Loucy (cell line): ENCODE results near the gene MRPL20.
"Not testable (repeated sequence)": the region's sequence is repeated elsewhere in the genome, so short reads cannot be mapped to it uniquely, and the experiment has no call there.

Experiments used
- H2AFZ ChIP-seq: fragments of 200-600 bp; sonication (generic); 2 replicates; pipeline ENCODE4 v1.6.0; 2016; ENCODE audit warnings: antibody characterized with exemption, mild to moderate bottlenecking, low read length, moderate library complexity
- H3F3A ChIP-seq: fragments of 200-600 bp; 2 replicates; pipeline ENCODE4 v1.6.0; 2016; ENCODE audit warnings: antibody characterized with exemption, low read depth, mild to moderate bottlenecking
- H3K27me3 ChIP-seq: fragments of 200-600 bp; sonication (generic); 2 replicates; pipeline ENCODE4 v1.6.1; 2014; ENCODE audit warnings: low read length, mild to moderate bottlenecking; ENCODE audit not compliant: insufficient read depth, poor library complexity, severe bottlenecking
- H3K36me3 ChIP-seq: fragments of 200-600 bp; sonication (generic); 2 replicates; pipeline ENCODE4 v1.6.1; 2016; ENCODE audit warnings: low read length; ENCODE audit not compliant: insufficient read depth
- H3K4me1 ChIP-seq: fragments of 200-600 bp; sonication (generic); 2 replicates; pipeline ENCODE4 v1.5.1; 2014; ENCODE audit warnings: low read length, mild to moderate bottlenecking; ENCODE audit not compliant: insufficient read depth, poor library complexity, severe bottlenecking
- H3K4me2 ChIP-seq: fragments of 200-600 bp; sonication (generic); 2 replicates; pipeline ENCODE4 v1.6.0; 2014; ENCODE audit warnings: antibody characterized with exemption, low read length, low read depth, mild to moderate bottlenecking; ENCODE audit not compliant: poor library complexity, severe bottlenecking
- H3K4me3 ChIP-seq: fragments of 200-600 bp; sonication (generic); 2 replicates; pipeline ENCODE4 v1.5.1; 2014; ENCODE audit warnings: low read length, mild to moderate bottlenecking, mixed read lengths; ENCODE audit not compliant: poor library complexity, severe bottlenecking
- H3K79me2 ChIP-seq: fragments of 200-600 bp; sonication (generic); 2 replicates; pipeline ENCODE4 v1.6.1; 2014; ENCODE audit warnings: low read length; ENCODE audit not compliant: insufficient read depth
- H3K9ac ChIP-seq: fragments of 200-600 bp; sonication (generic); 2 replicates; pipeline ENCODE4 v1.6.0; 2014; ENCODE audit warnings: mild to moderate bottlenecking, low read depth, low read length, moderate library complexity; ENCODE audit not compliant: poor library complexity, severe bottlenecking
- H3K9me2 ChIP-seq: fragments of 200-600 bp; sonication (generic); replicated peaks from 2 replicates; pipeline ENCODE4 v1.6.1; 2016; ENCODE audit warnings: low read depth, low read length, mixed read lengths
- H3K9me3 ChIP-seq: fragments of 200-600 bp; sonication (generic); 2 replicates; pipeline ENCODE4 v1.6.1; 2014; ENCODE audit warnings: mild to moderate bottlenecking, antibody characterized with exemption, low read length, low read depth; ENCODE audit not compliant: insufficient read depth
- H4K20me1 ChIP-seq: fragments of 200-600 bp; sonication (generic); 2 replicates; pipeline ENCODE4 v1.6.0; 2014; ENCODE audit warnings: antibody characterized with exemption, low read length, mild to moderate bottlenecking; ENCODE audit not compliant: insufficient read depth, poor library complexity, severe bottlenecking
- EZH2phosphoT487 ChIP-seq: fragments of 200-600 bp; IDR thresholded peaks from 2 replicates; pipeline ENCODE4 v1.6.1; 2018; ENCODE audit warnings: antibody characterized with exemption, mild to moderate bottlenecking, moderate library complexity, borderline replicate concordance
- TF ChIP-seq, protein P1 (sequence below): fragments of 200-600 bp; sonication (generic); conservative IDR thresholded peaks from 2 replicates; pipeline ENCODE4 v1.5.1; 2014; ENCODE audit warnings: mild to moderate bottlenecking, antibody characterized with exemption, low read length

MRPL20 gene

DNA sequence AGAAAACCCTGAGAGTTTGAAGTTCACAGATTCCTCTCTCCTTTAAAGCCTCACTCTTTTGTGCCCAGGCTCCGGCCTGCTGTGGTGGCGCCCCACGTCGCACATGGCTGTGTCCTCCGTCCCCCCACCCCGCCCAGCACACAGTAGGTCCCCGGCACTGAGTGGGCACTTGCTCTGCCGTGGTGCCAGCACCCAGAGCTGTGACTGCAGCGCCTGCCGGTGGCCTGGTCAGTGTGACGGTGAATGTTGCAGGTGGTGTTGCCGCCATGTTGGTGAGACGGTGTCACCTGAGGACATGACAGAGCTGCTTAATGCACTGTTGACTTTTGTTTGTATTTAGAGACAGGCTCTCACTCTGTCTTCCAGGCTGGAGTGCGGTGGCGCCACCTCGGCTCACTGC, 45.8 kb upstream of the MRPL20 start:
- Histone ChIP-seq H3K36me3 (no peaks in the 10 kb centered on the region), H3K4me3 (no peak overlapping the region), H3K4me2 (no peak overlapping the region), H3K9ac (no peak overlapping the region), H3K4me1 (no peaks in the 10 kb centered on the region), H3F3A (no peaks in the 10 kb centered on the region), H4K20me1 (no peaks in the 10 kb centered on the region), H3K9me2 (no peaks in the 10 kb centered on the region), H2AFZ (no peak overlapping the region), H3K79me2 (no peaks in the 10 kb centered on the region), H3K27me3 (no peaks in the 10 kb centered on the region), H3K9me3 (no peaks in the 10 kb centered on the region)
- TF ChIP-seq, protein P1, sequence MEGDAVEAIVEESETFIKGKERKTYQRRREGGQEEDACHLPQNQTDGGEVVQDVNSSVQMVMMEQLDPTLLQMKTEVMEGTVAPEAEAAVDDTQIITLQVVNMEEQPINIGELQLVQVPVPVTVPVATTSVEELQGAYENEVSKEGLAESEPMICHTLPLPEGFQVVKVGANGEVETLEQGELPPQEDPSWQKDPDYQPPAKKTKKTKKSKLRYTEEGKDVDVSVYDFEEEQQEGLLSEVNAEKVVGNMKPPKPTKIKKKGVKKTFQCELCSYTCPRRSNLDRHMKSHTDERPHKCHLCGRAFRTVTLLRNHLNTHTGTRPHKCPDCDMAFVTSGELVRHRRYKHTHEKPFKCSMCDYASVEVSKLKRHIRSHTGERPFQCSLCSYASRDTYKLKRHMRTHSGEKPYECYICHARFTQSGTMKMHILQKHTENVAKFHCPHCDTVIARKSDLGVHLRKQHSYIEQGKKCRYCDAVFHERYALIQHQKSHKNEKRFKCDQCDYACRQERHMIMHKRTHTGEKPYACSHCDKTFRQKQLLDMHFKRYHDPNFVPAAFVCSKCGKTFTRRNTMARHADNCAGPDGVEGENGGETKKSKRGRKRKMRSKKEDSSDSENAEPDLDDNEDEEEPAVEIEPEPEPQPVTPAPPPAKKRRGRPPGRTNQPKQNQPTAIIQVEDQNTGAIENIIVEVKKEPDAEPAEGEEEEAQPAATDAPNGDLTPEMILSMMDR: no peak
- TF ChIP-seq EZH2phosphoT487: no peak

DNA sequence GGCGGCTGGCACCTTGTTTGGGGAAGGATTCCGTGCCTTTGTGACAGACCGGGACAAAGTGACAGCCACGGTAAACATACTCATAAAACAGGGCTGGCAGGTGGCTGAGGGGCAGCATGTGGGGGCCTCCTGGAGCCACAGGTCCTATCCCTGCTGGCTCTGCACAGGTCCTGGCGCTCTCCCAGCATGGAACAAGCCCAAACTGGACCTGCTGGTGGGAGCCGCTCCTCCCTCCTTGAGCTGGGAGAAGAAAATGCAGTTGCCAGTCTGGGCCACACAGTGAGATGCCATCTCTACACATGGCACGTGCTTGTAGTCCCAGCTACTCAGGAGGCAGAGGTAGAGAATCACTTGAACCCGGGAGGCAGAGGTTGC, 45.3 kb upstream of the MRPL20 start:
- H3K36me3 ChIP-seq, H3K9me3 ChIP-seq, H3K4me1 ChIP-seq, H4K20me1 ChIP-seq, H3K27me3 ChIP-seq, H2AFZ ChIP-seq, H3K4me3 ChIP-seq, H3K9me2 ChIP-seq, H3K79me2 ChIP-seq, H3K9ac ChIP-seq, H3K4me2 ChIP-seq, H3F3A ChIP-seq: not testable (repeated sequence)

DNA sequence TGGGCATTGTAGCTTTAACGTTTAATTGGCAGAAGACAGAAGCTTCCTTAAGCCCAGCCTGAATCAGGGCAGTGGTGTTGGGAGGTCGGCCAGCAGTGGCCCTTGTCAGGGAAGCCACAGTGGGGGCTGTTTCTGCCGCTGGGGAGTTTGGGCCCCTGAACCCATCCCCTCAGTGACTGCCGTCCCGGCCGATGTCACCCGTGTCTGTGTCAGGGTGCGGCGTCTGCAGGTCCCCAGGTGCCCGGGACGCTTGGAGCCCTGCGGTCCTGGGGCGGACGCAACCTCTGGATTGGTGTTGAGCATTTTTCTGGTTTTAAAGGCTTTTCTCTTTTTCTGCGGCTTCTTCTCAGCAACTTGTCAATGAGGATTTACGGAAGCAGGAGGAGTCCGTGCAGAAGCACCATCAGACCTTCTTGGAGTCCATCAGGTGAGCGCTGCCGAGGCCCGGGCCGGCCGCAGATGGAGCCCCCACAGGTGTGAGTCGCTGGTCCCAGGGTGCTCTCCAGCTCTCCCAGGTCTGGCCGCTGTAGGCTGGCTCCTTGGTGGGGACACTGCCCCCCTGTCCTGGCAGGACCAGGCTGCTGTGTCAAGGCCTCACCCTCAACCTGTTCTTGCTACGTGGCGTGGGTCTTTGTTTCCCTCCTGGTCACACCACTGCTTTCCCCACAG, 44.7 kb upstream of the MRPL20 start:
- Histone ChIP-seq H3K79me2 (no peaks in the 10 kb centered on the region), H2AFZ (no peak overlapping the region), H3K9ac (no peak overlapping the region), H3K4me1 (no peaks in the 10 kb centered on the region), H3K9me2 (no peaks in the 10 kb centered on the region), H3K4me3 (no peak overlapping the region), H3F3A (no peaks in the 10 kb centered on the region), H3K4me2 (no peak overlapping the region), H3K9me3 (no peaks in the 10 kb centered on the region), H4K20me1 (no peaks in the 10 kb centered on the region), H3K36me3 (no peaks in the 10 kb centered on the region), H3K27me3 (no peaks in the 10 kb centered on the region)
- TF ChIP-seq, protein P1: no peak
- no peak for TF ChIP-seq EZH2phosphoT487

DNA sequence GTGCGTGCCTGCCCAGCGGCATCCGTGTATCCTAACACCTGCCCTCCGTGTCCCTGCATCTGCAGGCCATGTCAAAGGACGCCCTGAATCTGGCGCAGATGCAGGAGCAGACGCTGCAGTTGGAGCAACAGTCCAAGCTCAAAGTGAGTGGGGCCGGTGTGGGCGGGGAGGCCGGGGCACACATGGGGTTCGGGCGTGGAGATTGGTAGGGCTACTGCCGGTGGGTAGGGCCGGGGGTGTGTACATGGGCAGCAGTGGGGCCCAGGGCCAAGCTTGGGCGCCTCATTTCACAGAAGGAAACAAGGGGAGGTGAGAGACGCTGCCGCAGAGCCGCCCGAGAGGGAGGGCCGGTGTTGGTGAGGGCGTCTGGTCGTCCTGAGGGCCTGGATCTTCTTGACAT, 43.5 kb upstream of the MRPL20 start:
- H3K4me3 ChIP-seq, H3K36me3 ChIP-seq, H2AFZ ChIP-seq, H3K9me3 ChIP-seq, H3K4me1 ChIP-seq, H3K9ac ChIP-seq, H3K4me2 ChIP-seq, H3K27me3 ChIP-seq, H3F3A ChIP-seq, H3K79me2 ChIP-seq, H3K9me2 ChIP-seq, H4K20me1 ChIP-seq: not testable (repeated sequence)
